HCT116 (cell line): ENCODE results near the gene MYBPC3. TPM values are rescaled to one million over a fixed set of nuclear protein-coding genes. Genes with fewer than 3 reads are reported as not detected.

Experiments
- ATAC-seq: fragments of 200-7000 bp; cut with Tn5 transposase; 2 replicates; pipeline ENCODE4 v1.9.1; 2020; ENCODE audit warnings: mild to moderate bottlenecking, moderate library complexity
- BruUV-seq: library from RNA; stranded (reverse); fragments of 400-500 nt; replicated peaks from 2 replicates; lab custom pipeline; 2021; lab: Mats Ljungman, UMichigan
- CTCF ChIA-PET: fragments of 300-600 bp; sonication (Branson Sonifier 250); formaldehyde crosslinking; loops from one replicate; lab custom pipeline; 2021; ENCODE audit warnings: antibody characterized with exemption; lab: Charles Lee
- POLR2A ChIA-PET: fragments of 300-600, 350-600 bp; sonication (Branson Sonifier 250); formaldehyde crosslinking; loops from one replicate; lab custom pipeline; 2021; ENCODE audit warnings: antibody characterized with exemption; lab: Charles Lee
- RAD21 ChIA-PET, 2 experiments: fragments of 300-600 bp; sonication (Branson Sonifier 250); formaldehyde crosslinking; loops; one replicate each; lab custom pipeline; 2023; ENCODE audit warnings: low total read pairs in 2 of 2; ENCODE audit not compliant: uncharacterized antibody in 2 of 2, unreplicated experiment in 2 of 2, low non-redundant PET in 1 of 2; lab: Charles Lee
- DNase-seq: peaks from one replicate; pipeline ENCODE4 v3.0.0-alpha.2; 2010; ENCODE audit warnings: low read depth, low spot score
- H2AFZ ChIP-seq: fragments of 200-600 bp; shearing (Covaris generic), sonication (generic); 2 replicates; pipeline ENCODE4 v1.6.1; 2017; ENCODE audit warnings: low read depth, mixed run types, mixed read lengths, antibody characterized with exemption, low read length; ENCODE audit not compliant: poor library complexity, severe bottlenecking
- H3K27ac ChIP-seq: 2 replicates; pipeline ENCODE4 v1.5.1; 2012; ENCODE audit warnings: low read depth, low read length
- H3K27me3 ChIP-seq: fragments of 200-600 bp; sonication (generic); 2 replicates; pipeline ENCODE4 v1.6.1; 2016; ENCODE audit warnings: mixed run types, low read length, mixed read lengths; ENCODE audit not compliant: insufficient read depth
- H3K36me3 ChIP-seq, 2 experiments: fragments of 200-500 bp in 1 of 2; fragments of 200-600 bp in 1 of 2; sonication (Bioruptor generic) in 1 of 2; sonication (generic) in 1 of 2; 2 replicates each; pipeline versions ENCODE4 v1.5.1 to v1.6.1; 2014 to 2016; ENCODE audit warnings: low read length in 2 of 2, inconsistent platforms in 1 of 2, mixed read lengths in 1 of 2, mixed run types in 1 of 2; ENCODE audit not compliant: insufficient read depth in 2 of 2, control insufficient read depth in 1 of 2
- H3K4me1 ChIP-seq, 2 experiments: fragments of 200-600 bp in 1 of 2; sonication (generic) in 1 of 2; 2 replicates each; pipeline versions ENCODE4 v1.5.1 to v1.6.1; 2012 to 2017; ENCODE audit warnings: low read length in 2 of 2, inconsistent platforms in 1 of 2, mild to moderate bottlenecking in 1 of 2, mixed read lengths in 1 of 2, mixed run types in 1 of 2, moderate library complexity in 1 of 2; ENCODE audit not compliant: insufficient read depth in 2 of 2, control insufficient read depth in 1 of 2
- H3K4me2 ChIP-seq: fragments of 200-600 bp; sonication (generic); 2 replicates; pipeline ENCODE4 v1.6.1; 2017; ENCODE audit warnings: mixed run types, low read length, mixed read lengths
- H3K4me3 ChIP-seq, 2 experiments: fragments of 200-600 bp in 1 of 2; sonication (generic) in 1 of 2; replicated peaks in 1 of 2; 2 replicates each; pipeline ENCODE4 v1.5.1; 2011 to 2016; ENCODE audit warnings: low read length in 2 of 2, control low read depth in 1 of 2, low read depth in 1 of 2, mild to moderate bottlenecking in 1 of 2, mixed read lengths in 1 of 2, mixed run types in 1 of 2
- H3K79me2 ChIP-seq: fragments of 200-600 bp; sonication (generic); 2 replicates; pipeline ENCODE4 v1.6.1; 2017; ENCODE audit warnings: mild to moderate bottlenecking, mixed run types, low read length, moderate library complexity, mixed read lengths; ENCODE audit not compliant: insufficient read depth
- H3K9ac ChIP-seq: fragments of 200-600 bp; sonication (generic); 2 replicates; pipeline ENCODE4 v1.6.1; 2016; ENCODE audit warnings: low read length, mixed read lengths
- H3K9me2 ChIP-seq: fragments of 200-600 bp; sonication (generic), shearing (Covaris generic); 2 replicates; pipeline ENCODE4 v1.6.1; 2017; ENCODE audit warnings: mixed run types, mild to moderate bottlenecking, moderate library complexity; ENCODE audit not compliant: insufficient read depth
- H3K9me3 ChIP-seq, 2 experiments: fragments of 200-500 bp in 1 of 2; fragments of 200-600 bp in 1 of 2; sonication (Bioruptor generic) in 1 of 2; sonication (generic) in 1 of 2; 2 replicates each; pipeline ENCODE4 v1.6.1; 2014 to 2017; ENCODE audit warnings: low read length in 2 of 2, mixed read lengths in 2 of 2, inconsistent platforms in 1 of 2, low read depth in 1 of 2, mild to moderate bottlenecking in 1 of 2, mixed run types in 1 of 2, moderate library complexity in 1 of 2; ENCODE audit not compliant: control insufficient read depth in 1 of 2, insufficient read depth in 1 of 2
- H4K20me1 ChIP-seq: fragments of 200-600 bp; sonication (generic), shearing (Covaris generic); 2 replicates; pipeline ENCODE4 v1.6.1; 2017; ENCODE audit warnings: mixed run types, mild to moderate bottlenecking, moderate library complexity; ENCODE audit not compliant: insufficient read depth
- CEBPB ChIP-seq: IDR thresholded peaks from 2 replicates; pipeline ENCODE4 v1.6.1; 2012; ENCODE audit warnings: low read depth
- EGR1 ChIP-seq: IDR thresholded peaks from 2 replicates; pipeline ENCODE4 v1.6.1; 2012; ENCODE audit warnings: low read depth
- EZH2 ChIP-seq: fragments of 200-600 bp; sonication (generic); IDR thresholded peaks from 2 replicates; pipeline ENCODE4 v1.6.1; 2017; ENCODE audit warnings: antibody characterized with exemption, mixed run types
- EZH2phosphoT487 ChIP-seq: fragments of 200-600 bp; IDR thresholded peaks from 2 replicates; pipeline ENCODE4 v1.6.1; 2018; ENCODE audit warnings: antibody characterized with exemption, borderline replicate concordance
- FOSL1 ChIP-seq: IDR thresholded peaks from 2 replicates; pipeline ENCODE4 v1.6.1; 2012; ENCODE audit warnings: low read depth
- JUND ChIP-seq: IDR thresholded peaks from 2 replicates; pipeline ENCODE4 v1.6.1; 2012
- POLR2A ChIP-seq: IDR thresholded peaks from 2 replicates; pipeline ENCODE4 v1.7.0; 2011; ENCODE audit warnings: borderline replicate concordance; ENCODE audit not compliant: insufficient read depth, insufficient read length; ENCODE audit errors: extremely low read depth
- POLR2AphosphoS5 ChIP-seq: IDR thresholded peaks from 2 replicates; pipeline ENCODE4 v1.6.1; 2011; ENCODE audit warnings: mild to moderate bottlenecking, low read depth, low read length, moderate library complexity
- REST ChIP-seq: IDR thresholded peaks from 2 replicates; pipeline ENCODE4 v1.6.1; 2012; ENCODE audit warnings: low read depth
- SP1 ChIP-seq: IDR thresholded peaks from 2 replicates; pipeline ENCODE4 v1.6.1; 2012; ENCODE audit warnings: low read depth
- TCF7L2 ChIP-seq: IDR thresholded peaks from 2 replicates; pipeline ENCODE4 v1.7.0; 2011; ENCODE audit warnings: borderline replicate concordance, inconsistent platforms; ENCODE audit not compliant: insufficient read depth, insufficient read length; ENCODE audit errors: extremely low read depth
- YY1 ChIP-seq: IDR thresholded peaks from 2 replicates; pipeline ENCODE4 v1.6.1; 2011; ENCODE audit warnings: low read length, low read depth, moderate library complexity, mild to moderate bottlenecking; ENCODE audit not compliant: insufficient replicate concordance; ENCODE audit errors: extremely low read depth
- ZFX ChIP-seq: fragments of 450-650 bp; IDR thresholded peaks from 2 replicates; pipeline ENCODE4 v1.6.1; 2017
- ZNF274 ChIP-seq: fragments of 200-500 bp; sonication (Bioruptor generic); IDR thresholded peaks from 2 replicates; pipeline ENCODE4 v1.6.1; 2014; ENCODE audit warnings: mild to moderate bottlenecking, low read depth, low read length, inconsistent platforms
- intact Hi-C: fragments of 100-400 bp; cut with micrococcal nuclease; formaldehyde crosslinking; loops from 2 replicates; pipeline ENCODE4 v1.10.0; 2022
- total RNA-seq: library from RNA; stranded (reverse); gene quantifications from one replicate; pipeline ENCODE4 v1.2.1, GENCODE V29; 2021; ENCODE audit not compliant: unreplicated experiment
- TF ChIP-seq, protein P1 (sequence below): IDR thresholded peaks from 2 replicates; pipeline ENCODE4 v1.6.1; 2012
- TF ChIP-seq, protein P2 (sequence below): IDR thresholded peaks from 2 replicates; pipeline ENCODE4 v1.6.1; 2012

MYBPC3 gene
- total RNA-seq, 1 experiment from 2014 or later: 0.25 TPM

DNA sequence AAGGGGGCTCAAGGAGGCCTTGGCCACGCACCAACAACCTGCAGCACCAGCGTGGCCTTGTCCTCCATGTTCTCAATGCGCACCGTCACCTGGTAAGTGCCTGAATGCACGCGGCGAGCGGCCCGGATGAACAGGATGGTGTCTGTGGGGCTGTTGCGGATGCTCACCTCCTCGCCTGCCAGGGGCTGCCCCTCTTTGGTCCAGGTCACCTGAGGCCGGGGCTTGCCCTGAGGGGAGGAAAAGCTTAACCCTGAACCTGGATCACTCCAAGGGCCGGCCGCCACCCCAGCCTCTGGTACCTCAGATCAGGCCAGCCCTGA lies 19.0 kb downstream of the MYBPC3 start:
- Histone ChIP-seq H2AFZ (no peak overlapping the region), H4K20me1 (no peaks in the 10 kb centered on the region), H3K79me2 (no peaks in the 10 kb centered on the region), H3K36me3 (no peaks in the 10 kb centered on the region; a peak in 1 of 4 replicates), H3K9me3 (no peaks in the 10 kb centered on the region), H3K4me2 (no peak overlapping the region), H3K4me3 (no peak overlapping the region), H3K9me2 (no peaks in the 10 kb centered on the region), H3K27me3 (no peaks in the 10 kb centered on the region), H3K27ac (no peak overlapping the region), H3K9ac (no peak overlapping the region), H3K4me1 (peaks cover 6 to 14% of the 10 kb centered on the region in 2 experiments; a peak in 3 of 4 replicates)
- intact Hi-C loops: no loop called here
- ATAC-seq (no peak), DNase-seq (no peak)
- RAD21 ChIA-PET: no interaction called here
- POLR2A ChIA-PET: no interaction called here
- CTCF ChIA-PET: no interaction called here
- BruUV-seq: no TSS peak
- no peak for TF ChIP-seq CEBPB
- no peak for TF ChIP-seq FOSL1
- TF ChIP-seq ZFX: no peak
- no peak for TF ChIP-seq ZNF274
- TF ChIP-seq REST: no peak
- no peak for TF ChIP-seq POLR2AphosphoS5
- no peak for TF ChIP-seq EZH2
- no peak for TF ChIP-seq JUND
- TF ChIP-seq, protein P1, sequence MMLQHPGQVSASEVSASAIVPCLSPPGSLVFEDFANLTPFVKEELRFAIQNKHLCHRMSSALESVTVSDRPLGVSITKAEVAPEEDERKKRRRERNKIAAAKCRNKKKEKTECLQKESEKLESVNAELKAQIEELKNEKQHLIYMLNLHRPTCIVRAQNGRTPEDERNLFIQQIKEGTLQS: no peak
- TF ChIP-seq, protein P2, sequence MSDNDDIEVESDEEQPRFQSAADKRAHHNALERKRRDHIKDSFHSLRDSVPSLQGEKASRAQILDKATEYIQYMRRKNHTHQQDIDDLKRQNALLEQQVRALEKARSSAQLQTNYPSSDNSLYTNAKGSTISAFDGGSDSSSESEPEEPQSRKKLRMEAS: no peak
- TF ChIP-seq YY1: no peak
- no peak for TF ChIP-seq EGR1
- TF ChIP-seq POLR2A: no peak
- TF ChIP-seq EZH2phosphoT487: no peak
- no peak for TF ChIP-seq SP1
- no peak for TF ChIP-seq TCF7L2
